Measurements from ENCODE around the gene SNHG17.
"Not testable (repeated sequence)": the region's sequence is repeated elsewhere in the genome, so short reads cannot be mapped to it uniquely, and the experiment has no call there.

The SNHG17 gene

DNA sequence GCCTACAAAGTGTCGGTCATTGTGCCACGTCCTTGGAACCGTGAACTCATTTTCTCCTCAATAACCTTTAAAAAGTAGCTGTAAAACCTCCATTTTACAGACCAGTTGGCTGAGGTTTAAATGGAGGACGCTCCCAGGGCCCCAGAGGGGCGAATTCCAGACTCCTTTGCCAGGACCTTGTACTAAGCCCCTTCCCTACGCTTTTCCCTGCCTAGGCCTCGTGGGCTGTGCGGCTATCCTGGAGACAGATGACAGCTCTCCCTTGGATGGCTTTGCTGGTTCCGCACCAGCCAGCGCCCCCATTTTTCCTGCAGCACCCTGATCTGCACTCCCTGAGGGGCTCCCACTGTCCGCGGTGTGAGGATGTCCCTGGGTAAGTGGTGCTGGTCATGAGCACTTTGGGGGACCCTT lies 12.1 kb upstream of the SNHG17 start:
- DNase-seq = no peak

DNA sequence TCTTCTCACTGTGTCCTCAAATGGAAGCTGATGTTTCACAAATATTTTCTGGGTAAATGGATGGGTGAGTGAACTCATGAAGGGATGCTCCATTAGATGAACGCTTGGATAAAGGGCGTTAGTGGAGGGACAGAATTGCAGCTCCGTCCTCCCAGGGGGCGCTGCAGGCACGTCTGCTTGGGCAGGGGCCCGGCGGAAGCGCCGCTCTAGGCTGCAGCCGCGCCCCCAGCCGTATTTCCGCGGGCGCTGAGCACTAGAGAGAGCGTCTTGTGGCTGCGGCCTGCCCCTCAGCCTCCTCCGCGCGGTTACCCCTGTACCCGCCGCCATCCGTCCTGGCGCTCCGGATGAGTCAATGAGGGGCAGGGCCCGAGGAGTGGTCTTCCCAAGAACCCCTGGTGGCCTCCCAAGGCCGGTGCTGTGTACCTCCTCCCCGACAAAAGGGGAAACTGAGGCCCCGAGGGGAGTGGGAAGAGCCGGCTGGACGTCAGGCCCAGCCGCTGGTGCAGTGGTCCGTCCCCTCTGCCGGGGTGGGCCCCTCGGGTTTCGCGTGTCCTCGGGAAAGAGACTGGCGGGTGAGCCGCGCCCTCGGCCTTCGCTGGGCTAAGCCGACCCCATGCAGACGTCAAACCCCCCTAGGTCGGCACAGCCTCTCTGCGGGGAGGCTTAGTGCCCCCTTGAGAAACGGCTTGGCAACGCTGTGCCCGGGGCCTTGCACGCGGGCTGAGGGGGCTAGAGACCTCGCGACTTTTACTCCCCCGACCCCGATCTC lies 11.5 kb upstream of the SNHG17 start:
- peak; percentile 97 for DNase-seq

DNA sequence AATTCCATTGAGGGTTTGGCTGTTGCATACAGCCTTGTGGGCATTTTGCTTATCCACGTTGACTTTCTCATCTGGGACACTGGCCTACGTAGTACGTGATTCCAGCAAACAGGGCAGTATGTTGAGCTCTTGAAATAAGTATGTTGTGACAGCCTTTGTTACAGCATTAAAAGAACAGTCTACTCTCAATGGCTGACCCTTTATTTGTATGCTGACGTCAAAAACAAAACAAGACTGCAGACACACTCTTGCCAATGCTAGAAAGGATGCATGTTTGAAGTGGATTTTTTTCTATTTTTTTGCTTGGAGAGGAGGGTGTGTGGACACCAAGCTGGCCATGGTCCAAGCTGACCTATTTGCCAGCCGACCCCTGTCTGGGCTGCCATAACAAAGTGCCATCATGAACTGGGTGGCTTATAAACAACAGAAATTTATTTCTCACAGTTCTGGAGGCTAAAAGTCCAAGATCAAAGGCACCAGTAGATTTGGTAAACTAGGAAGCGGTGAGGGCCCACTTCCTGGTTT lies 10.8 kb upstream of the SNHG17 start:
- no peak for DNase-seq

DNA sequence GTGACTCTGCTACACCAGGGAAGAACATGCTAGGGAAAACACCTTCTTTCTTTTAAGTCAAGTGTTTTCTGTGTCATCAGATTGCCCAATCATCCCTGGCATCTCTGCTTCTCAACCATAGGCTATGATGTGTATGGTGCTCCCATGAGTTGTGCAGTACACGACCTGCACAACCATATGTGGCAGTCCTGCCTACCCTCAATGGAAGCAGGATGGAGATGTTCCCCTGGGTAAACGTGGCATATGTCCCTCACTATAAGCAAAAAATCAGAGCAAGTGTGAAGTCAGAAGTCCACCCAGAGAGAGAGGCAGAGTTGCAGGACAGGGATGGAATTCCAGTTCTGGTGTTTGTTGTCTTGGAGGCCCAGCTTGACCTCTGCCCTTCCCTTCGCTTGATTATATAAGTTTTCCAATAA lies 10.3 kb upstream of the SNHG17 start:
- DNase-seq = no peak

DNA sequence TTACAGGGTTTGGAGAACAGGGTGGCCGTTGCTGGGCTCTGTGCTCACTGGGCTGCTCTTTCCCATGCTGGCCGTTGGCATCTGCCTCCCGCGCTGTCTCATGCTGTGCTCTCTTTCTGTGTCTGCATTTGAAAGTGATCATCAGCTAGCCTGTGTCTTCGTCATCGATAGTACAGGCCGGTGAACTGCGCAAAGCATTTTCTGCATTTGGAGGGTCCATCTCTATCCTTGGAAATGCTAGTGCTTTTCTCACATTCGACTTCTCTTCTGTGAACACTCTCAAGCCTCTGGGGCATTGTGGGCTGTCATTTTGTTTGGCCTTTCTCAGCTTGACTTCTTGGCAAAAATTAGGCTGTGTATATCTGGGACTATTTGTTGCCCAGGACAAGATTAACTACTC lies 6.8 kb upstream of the SNHG17 start:
- no peak for DNase-seq

DNA sequence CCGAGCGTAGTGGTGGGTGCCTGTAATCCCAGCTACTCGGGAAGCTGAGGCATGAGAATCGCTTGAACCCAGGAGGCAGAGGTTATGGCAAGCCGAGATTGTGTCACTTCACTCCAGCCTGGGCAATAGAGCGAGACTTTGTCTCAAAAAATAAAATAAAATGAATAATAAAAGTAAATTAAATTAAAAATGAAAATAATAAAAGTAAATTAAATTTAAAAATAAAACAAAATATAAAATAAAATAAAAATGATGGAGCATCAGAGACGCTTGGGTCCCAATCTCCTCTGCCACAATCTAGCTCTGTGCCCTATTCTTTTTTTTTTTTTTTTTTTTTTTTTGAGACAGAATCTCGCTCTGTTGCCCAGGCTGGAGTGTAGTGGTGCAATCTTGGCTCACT lies 6.0 kb upstream of the SNHG17 start:
- not testable (repeated sequence) for DNase-seq

DNA sequence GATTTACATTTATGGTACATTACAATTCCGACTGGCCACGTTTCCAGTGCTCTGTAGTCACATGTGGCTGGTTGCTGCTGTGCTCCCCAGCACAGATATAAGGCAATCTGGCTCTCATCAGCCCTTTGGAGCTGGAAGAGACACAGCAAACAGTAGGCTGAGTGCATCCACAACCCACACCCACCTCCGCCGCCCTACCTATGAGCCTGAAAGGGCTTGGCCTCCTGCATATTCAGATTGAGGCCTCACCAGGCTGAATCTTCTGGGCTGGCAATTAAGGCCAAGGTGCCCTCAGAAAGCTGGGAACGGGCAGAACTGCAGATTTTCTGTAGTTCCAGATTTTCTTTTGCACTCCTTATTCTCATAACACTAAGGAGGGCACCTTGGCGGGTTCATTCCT lies 2.7 kb upstream of the SNHG17 start:
- DNase-seq = no peak

DNA sequence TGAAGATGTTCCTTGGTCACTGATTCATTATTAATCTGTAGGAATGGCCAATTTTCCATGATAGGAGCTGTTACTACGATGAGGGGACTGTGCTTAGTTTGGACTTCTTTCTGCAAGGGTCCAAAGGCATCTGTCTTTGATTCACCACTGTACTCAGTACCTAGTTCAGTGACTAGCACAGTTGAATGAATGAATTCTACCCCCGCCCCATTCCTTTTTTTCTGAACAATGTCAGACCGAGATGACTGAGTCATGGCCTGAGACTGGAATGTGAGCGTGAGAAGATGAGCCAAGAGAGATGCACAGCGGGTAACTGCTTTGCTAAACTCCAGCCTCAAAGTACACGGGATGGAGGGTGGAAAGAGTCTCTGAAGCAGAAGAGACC lies 419 bp upstream of the SNHG17 start:
- no peak for DNase-seq

DNA sequence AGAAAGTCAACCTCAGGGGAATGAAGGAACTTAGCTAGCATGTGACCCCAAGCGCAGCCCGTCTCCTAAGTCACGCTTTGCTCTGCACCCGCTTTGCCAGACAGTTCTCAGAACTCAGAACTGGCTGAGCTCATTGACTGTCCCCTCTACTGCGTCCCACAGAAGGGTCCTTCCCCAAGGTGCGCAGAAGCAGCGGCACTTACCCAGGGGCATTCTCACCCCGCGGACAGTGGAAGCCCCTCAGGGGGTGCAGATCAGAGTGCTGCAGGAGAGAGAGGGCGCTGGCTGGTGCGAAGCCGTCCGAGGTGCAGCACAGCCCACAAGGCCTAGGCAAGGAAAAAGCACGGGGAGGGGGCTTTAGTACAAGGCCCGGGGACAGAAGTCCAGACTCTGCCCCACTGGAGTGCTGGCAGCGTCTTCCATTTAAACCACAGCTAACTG lies 807 bp downstream of the SNHG17 start:
- no peak for DNase-seq

DNA sequence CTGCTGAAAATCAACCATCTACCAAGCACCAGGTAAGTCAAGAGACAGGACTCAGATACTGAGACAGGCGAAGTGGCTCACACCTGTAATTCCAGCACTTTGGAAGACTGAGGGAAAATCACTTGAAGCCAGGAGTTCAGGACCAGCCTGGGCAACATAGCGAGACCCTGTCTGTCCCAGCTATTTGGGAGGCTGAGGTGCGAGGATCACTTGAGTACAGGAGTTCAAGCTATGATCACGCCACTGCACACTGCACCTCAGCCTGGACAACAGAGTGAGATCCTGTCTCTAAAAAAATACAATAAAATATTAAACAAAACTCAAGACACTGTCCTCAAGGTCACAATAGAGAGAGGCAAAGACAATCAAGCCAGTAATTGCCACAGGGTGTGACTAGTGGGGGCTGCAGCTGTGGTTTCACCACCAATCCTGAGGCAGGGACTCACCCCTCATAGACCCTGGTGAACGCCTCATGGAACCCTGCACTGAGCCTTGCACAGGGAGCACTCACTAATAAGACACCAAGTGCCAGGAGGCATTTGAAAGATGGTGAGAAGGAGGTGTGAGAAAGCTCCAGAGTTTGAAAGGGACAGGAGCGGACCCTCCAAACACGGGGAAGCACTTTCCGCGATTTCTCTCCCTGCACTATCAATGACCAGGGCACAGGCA lies 1.7 kb downstream of the SNHG17 start:
- no peak for DNase-seq

DNA sequence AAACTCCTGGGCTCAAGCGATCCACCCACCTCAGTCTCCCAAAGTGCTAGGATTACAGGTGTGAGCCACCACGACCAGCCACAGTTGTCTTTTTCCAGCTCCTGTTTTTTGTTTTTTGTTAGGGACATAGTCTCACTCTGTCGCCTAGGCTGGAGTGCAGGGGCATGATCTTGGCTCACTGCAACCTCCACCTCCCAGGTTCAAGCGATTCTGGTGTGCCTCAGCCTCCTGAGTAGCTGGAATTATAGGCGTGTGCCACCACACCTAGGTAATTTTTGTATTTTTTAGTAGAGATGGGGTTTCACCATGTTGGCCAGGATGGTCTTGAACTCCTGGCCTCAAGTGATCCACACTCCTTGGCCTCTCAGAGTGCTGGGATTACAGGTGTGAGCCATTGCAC lies 2.3 kb downstream of the SNHG17 start:
- DNase-seq = not testable (repeated sequence)

DNA sequence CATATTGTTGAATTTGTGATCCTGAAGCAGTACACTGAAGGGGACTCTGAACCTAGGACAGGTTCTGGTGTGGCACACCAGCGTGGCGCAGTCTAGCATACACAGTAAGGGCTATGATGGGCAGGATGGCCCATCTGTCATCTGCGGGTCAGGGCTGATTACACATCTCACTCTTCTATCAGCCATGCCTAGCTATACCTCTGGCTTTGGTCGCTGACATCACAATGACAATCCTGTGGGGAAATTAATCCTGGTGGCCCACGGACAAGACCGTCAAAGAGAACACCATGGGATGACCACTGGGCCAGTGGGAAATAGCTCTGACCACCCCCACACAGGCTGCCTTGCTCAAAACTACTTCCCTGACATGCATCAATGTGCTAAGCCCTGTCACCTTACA lies 2.8 kb downstream of the SNHG17 start:
- DNase-seq = no peak

DNA sequence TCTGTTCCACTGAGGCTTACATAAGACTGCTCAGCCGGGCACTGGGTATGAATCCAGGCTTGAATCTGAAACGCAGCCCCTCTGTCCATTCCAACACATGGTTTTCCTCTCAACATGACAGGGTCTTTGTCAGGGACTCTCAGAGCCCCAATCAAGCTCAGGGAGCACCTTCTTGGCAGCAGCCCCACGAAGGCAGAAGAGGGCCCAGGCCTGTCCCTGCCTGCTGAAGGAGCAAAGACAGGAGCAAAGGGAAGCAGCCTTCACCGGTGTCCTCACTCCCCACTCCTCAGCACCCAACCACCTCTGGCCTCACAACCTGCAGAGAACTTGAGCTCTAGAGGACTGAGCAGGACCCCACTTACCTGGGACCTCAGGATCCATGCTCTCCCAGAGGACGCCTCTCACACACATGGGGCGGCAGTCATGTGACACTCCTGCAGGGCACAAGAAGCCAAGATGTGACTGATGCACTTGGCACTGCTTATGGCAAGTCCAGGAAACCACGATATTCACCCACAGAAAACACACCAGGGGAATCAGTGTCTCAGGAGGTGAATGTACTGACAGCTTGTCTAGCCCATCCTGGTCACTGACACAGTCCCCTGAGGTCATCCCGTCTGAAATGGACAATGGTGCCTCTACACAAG lies 4.3 kb downstream of the SNHG17 start:
- DNase-seq = no peak

DNA sequence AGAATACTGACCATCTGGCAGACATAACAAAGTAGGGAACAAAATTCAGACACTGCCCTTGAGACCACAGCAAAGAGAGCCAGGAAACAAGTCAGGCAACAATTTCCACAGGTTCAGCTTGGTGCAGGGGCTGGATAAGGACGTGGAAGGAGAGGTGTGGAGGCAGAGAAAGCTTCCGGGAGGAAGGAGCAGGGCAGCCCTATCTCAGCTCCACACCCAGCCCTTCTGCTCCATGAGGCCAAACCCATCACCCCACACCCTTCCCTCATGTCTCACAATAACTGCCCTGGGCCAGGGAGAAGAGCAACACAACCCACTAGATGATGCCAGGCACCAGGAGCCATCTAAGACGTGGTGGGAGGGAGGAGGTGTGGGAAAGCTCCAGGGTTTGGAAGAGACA lies 5.8 kb downstream of the SNHG17 start:
- no peak for DNase-seq

DNA sequence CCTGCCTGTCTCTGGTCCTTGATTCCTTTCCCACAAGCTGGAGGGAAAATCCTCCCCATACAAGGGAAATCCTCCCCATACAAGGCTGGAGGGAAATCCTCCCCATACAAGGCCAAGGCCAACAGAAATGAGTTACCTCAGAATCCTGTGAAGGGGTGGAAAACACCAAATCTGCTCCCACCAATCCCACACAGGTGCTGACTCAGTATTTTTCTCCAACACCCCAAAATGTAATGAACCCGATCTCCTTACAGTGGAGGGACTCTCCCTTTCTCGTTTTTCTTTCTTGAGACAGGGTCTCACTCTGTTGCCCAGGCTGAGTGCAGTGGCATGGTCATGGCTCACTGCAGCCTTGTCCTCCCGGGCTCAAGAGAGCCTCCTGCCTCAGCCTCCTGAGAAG lies 6.3 kb downstream of the SNHG17 start:
- DNase-seq = no peak

DNA sequence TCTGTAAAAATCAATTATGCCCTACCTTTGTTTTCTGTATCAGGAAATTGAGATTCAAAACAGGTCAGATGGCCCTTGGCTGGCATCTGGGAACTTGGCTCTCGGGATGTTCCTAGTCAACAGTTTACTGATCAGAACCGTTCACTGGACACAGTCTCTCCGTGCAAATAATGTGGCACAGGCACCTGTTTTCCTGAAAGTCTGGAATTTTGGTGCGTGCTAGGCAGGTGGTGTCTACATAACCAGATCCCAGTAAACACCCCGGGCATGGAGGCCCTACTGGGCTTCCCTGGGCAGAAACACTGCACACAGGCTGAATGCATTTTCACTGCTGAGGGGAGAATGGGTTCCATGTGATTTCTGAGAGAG lies 7.5 kb downstream of the SNHG17 start:
- DNase-seq = no peak

DNA sequence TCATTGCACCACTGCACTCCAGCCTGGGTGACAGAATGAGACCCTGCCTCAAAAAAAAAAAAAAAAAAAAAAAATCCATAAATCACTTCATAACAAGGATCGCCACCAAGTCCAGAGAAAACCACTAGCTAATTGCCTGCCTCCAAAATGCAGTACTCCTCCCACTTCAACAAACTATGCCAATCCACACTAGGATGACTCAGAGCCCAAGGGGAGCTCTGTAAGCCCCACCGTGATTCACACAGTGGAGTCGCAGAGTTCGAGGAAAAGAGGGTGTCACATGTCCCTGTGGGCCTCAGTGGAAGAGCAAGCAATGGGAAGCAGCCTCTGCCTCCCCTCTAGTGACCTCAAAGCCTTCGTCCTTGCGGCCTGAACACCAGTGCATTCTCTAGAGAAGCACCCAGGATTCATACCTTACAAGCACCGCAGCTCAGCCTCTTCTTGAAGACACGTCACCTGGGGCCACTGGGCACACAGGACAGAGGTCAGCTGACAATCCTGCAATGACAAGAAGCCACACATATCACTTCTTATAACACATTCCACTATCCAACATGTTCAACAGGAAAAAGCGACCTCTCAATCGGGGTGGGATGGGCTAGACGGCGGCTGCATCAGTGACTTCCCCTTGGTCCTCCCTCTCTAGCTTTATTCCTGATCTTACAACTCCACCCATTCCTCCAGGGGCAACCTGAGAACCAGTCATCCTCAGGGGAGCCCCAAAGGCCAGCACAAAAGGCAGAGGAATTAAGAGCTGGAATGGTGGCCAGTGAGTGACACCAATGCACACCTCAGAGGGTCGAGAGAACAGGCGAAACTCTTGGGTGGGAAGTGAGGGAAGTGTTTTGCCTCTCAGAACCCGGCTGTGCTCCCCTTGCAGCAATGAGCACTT lies 8.9 kb downstream of the SNHG17 start:
- no peak for DNase-seq

DNA sequence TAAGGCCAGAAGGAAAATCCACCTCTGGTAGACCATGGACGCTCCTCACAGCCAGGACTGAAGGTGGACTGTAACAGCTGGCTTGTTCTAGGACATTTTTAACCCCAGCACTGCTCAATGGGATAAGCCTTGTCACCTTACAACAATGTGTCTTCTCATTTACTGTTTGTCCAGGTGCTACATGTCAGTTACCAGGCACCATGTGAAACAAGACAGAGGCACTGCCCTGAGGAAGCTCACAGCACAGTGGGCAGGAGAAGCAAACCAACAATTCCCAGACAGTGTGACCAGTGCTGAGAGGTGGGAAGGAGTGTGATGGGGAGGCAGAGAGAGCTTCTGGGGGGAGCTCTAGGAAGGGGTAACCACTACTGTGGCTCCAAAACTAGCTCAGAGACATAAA lies 10.7 kb downstream of the SNHG17 start:
- DNase-seq = no peak

DNA sequence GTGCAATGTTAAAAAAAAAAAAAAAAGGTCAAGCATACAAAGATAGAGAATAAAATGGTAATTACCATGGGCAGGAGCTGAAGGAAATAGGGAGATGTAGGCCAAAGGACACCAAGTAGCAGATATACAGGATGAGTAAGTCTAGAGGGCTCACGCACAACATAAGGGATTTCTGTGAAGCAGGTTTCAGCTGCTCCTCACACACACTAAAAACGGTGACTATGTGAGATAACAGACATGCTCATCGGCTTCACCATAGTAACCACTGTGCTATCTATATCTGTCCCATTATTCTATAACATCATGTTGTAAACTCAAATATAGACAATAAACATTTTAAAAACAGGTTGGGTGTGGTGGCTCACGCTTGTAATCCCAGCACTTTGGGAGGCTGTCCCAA lies 11.6 kb downstream of the SNHG17 start:
- DNase-seq = no peak

DNA sequence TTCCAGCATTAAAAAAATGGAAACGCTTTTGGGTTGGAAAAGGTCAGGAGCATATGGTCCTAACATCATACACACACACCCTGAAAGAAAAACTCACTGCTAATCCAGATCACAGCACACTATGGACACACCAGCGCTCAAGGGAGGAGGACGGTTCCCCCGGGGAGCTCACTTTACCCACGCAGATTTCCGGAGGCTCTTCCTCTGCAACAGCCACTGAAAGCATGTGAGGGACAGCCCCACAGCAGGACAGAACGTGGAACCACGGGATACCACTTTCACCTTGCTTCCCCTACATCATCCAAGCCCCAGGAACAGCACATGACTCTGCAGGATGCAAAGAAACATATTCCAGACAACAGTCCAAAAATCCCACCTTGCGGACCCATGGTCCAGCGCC lies 13.2 kb downstream of the SNHG17 start:
- DNase-seq = no peak

DNA sequence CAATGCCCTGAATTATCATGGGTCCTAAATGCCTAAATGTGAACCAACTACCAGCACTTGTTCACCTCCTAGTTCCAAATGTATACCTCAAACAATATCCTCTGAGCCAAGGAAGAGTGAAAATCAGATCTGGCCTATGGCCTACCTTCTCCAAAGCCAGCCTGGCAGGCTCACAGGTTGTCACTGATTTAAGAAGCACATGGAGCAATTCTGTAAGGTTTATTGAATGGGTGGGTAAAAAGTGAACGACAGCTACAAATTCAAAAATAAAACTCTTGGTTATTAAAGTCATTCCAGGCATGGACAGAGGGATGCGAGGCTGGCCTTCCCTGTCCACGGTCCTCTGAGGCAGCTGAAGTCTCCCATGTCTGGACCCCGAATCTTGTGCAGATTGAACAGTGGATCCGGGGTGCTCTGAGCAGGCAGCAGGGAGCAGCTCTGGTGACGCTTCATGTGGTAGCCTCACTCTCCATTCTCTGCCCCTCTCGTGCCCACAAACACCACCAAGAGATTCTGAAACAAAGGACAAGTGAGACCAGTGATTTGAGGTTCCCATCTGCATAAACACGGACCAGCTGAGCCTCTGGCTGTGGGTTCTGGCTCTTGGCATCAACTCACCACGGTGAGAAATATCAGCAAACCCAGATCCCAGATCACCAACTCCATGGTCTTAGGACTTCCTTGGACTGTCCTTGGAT lies 14.6 kb downstream of the SNHG17 start:
- DNase-seq = no peak

DNA sequence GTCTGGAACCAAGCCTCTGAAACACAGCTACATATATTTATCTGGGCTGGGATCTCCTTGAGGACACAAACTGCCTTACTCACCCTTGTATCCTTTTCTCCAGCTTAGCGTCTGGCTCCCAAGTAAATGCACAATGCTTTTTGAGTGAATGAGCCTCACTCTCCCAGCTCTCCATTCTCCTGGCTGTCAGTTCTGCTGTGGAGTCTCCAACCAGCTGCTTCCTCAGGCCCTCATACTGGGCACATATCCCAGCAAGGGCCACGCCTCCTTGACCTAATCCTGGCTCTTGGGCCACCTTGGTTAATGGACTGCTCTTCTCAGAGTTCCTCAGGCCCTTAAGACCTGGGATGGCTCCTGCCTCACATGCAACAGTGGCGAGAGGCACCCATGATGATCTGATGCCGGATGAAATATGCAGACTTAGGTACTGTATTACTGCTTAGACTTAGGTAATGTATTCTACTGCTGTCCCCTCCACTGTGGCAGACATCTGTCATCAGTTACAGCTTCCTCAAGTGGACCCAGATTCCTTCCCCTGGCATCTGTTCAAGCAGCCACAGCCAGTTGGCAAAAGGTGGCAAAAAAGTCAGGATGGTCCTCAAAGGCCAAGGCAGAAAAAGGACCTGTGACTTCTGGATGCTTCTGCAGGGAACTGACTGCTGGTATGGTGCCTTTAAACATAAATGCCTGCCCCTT lies 16.5 kb downstream of the SNHG17 start:
- no peak for DNase-seq

All from NCI-H2171 (cell line).